GM19468 (cell line): ENCODE results near the gene TTLL5.

ENCODE experiments used
- ATAC-seq: cut with Tn5 transposase; IDR thresholded peaks from one replicate; pipeline ENCODE4 v1.9.1; 2021; ENCODE audit warnings: mild to moderate bottlenecking, moderate library complexity, moderate number of reproducible peaks; ENCODE audit not compliant: unreplicated experiment; ENCODE audit errors: extremely low read depth

TTLL5 gene

GRCh38 chr14:75854111-75854799 is 193.2 kb downstream of the TTLL5 start:
- no peak for ATAC-seq

DNA sequence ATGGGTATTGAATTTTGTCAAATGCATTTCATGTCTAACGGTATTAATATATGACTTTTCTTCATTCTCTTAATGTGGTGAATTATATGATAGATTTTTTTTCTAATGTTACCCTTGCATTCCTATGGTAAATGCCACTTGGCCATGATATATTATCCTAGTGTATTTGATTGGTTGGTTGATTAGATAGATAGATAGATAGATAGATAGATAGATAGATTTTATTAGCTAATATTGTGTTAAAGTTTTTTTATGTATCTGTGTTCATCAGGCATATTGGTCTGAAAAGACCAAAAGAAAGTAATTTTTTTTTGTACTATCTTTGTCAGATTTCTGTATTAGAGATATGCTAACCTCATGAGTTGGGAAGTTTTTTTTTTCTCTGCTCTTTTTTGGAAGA is 196.2 kb downstream of the TTLL5 start:
- no peak for ATAC-seq

DNA sequence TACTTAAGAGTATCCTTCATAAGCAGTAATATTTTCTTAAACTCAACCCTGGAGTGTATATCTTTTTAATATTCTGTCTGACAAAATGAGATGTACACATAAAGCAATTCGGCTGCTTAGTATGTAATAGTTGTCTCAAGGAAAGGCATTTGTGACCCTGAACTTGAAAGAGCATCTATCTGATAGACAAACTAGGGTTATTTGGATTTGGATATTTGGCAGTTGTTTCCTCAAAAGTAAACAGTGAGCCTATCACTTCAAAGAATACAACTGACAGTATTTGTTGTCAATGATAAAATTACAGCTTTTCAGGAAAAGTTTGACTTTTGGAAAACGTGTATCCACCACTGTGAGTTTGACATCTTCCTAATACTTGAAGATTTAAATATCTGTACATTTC is 197.3 kb downstream of the TTLL5 start:
- no peak for ATAC-seq

DNA sequence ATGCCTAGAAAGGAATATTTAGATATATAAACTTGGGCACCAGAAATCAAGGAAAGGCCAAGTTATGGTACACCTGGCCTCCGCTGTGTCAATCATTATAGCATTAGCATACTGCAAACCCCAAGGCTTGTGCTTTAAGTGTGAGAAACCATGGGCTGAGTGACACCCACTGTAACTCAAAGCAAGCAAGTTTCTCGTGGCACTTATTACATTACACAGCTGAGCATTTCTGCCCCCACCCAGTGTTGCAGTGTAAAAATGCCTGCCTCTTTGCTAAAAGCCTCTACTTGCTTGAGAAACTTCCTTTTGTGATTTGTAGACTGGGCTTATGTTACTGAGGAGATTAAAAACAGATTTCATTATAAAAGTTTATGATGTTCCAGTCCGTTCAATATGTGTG is 198.7 kb downstream of the TTLL5 start:
- no peak for ATAC-seq

GRCh38 chr14:75860561-75861160 is 199.6 kb downstream of the TTLL5 start:
- no peak for ATAC-seq

- ATAC-seq, result no peak
These were observed 200.1 kb downstream of the TTLL5 start for GRCh38 chr14:75861161-75861621.

DNA sequence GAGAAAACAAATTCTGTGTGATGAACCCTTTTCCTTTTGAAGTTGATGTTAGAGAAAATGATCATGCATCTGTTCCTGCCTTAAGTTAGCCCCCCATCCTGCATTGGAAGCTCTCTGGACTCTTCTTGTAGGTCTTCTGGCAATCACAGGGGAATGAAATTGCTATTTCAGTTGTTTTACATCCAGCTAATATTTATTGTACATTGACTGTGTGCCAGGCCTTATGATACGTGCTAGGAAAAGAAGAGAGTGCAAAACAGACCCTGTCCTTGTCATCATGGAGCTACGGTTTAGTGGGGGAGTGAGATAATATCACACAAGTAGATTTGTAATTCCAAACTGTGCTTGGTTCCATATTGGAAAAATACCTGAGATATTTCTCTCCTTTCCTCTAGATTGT is 202.2 kb downstream of the TTLL5 start:
- ATAC-seq, result no peak

DNA sequence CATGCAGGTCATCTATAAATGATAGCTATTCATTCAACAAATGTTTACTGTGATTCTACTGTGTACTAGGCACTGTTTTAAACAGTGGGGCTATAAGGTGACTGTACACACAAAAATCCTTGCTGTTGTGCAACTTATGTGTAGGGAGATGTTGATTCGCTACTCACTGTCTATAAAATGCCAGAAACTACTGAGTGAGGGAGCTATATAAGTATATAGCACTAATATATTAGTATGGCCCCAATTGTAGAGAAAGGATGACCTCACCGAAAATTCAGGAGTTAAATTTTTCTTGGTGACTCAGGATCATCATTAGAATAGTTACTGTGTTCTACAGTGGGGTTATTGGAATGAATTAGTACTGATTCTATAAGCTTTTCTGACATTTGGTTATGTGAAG is 203.3 kb downstream of the TTLL5 start:
- ATAC-seq, result no peak

DNA sequence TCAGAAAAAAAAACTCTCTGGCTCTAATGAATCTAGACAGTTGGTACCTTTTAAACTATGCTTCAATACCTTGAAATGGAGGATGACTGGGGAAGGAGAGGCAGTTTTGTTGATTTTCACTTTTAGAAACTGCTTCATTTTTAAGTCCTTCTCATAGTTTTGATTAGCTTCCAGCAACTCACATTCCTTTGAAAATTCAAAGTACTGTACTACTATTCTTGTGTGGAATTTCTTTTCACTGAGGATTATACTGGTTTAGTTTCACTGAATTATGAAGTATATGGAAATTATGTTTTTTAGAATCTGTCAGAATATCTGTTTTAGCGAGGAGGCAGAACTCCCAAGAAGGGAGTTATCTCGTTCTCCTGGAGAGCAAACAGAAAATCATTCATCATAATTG is 204.5 kb downstream of the TTLL5 start:
- no peak for ATAC-seq

- ATAC-seq, result no peak
These were observed 205.9 kb downstream of the TTLL5 start for GRCh38 chr14:75866970-75867369.

GRCh38 chr14:75871181-75871880 is 210.3 kb downstream of the TTLL5 start:
- no peak for ATAC-seq

GRCh38 chr14:75875958-75876357 is 214.9 kb downstream of the TTLL5 start:
- peak; percentile 96 for ATAC-seq

GRCh38 chr14:75876530-75876929 is 215.5 kb downstream of the TTLL5 start:
- no peak for ATAC-seq

GRCh38 chr14:75877292-75877691 is 216.2 kb downstream of the TTLL5 start:
- ATAC-seq, result no peak

DNA sequence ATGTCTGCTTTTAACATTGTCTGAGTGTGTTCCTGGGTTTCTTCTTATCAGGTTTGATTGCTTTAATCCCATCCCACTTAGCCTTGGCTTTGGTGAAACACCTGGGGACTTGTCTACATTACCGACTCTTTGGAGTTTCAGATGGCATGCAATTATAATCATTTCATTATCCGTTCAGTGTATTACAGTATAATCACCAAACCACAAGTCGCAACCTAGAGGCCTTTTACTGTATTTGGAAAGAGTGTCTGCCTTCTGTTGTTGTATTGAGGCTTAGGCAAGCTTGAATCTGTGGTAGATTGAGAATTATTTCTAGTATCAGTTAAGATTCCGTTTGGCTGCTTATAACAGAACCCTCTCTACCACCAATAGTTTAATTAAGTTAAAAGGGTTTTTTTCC is 216.8 kb downstream of the TTLL5 start:
- no peak for ATAC-seq

DNA sequence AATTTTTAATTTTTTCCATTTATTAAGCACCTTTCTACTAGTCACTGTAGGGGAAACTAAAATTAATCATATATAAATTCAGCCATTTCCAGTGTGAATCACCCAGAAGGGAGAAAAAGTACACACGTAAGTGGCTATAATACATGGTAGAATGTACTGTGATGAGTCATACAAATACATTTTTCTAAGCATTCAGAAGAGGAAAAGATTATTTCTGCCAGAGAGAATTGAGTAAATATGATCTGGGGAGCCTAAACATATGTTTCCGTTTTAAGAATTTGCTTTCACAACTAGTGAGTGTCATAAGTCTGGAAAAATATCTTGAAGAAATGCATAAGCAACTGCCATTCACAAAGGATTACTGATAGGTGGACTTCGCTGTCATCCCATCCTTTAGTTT is 218.0 kb downstream of the TTLL5 start:
- no peak for ATAC-seq

DNA sequence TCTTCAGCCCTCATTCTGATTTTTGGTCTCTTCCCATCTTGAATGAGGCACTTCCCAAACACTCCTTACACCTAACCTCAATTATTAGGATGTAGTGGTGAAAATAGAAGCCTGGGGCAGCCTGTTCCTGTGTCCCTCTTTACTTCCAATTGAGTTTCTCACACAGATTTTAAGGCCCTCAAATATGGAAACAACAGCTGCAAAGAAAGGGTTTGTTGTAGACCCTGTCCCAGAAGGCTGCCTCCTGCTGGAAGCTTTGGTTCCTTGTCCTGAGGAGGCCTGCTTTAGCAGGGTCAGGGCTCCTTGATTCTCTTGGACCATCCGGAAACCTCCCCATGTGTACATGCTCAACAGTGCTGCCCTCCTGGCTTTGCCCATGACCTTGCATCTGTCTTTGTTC is 219.5 kb downstream of the TTLL5 start:
- no peak for ATAC-seq

DNA sequence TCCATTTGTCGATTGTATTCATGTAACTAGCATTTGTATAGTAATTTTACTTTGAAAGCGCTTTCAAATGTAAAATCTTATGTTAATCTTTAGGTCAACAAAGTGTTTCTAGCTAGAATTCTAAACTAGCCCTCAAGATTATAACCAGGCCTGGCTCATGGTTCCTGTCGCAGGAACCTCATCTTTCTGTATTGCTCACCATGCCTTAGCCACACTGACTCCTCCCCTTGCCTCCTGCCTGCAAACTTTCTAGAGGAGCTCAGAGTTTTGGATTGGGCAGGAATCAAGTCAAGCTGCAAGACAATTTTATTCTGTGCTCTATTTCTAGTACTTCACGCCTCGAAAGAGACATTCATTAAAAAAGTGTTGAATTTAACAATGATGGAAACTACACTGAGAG is 220.9 kb downstream of the TTLL5 start:
- no peak for ATAC-seq

DNA sequence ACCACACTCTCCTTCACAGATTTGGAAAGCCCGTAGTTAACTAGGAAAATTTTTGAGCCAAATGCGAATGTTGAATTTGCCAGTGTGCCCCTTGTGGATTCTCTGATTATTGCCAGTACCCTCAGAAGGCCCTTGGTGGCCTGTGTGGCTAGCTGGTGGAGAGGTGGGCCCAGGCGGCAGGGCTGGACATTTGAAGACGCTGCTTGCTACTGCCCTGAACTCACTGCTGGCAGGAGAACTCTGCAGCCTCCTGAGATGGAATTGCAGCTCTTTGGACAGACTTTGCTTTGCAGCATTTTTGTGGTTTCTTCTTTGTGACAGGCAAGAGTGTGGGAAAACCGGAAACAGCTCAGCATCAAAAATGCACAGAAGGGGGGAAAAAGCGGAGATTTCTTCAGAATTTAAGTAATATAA is 223.2 kb downstream of the TTLL5 start:
- ATAC-seq, result no peak

- no peak for ATAC-seq
These were observed 224.8 kb downstream of the TTLL5 start for GRCh38 chr14:75885829-75886228.

- no peak for ATAC-seq
These were observed 225.7 kb downstream of the TTLL5 start for GRCh38 chr14:75886636-75887348.
